HG02938 (cell line): ENCODE data around the gene VSTM4.

Experiments used
- ATAC-seq: cut with Tn5 transposase; IDR thresholded peaks from one replicate; pipeline ENCODE4 v1.9.1; 2021; ENCODE audit warnings: mild to moderate bottlenecking, moderate library complexity; ENCODE audit not compliant: unreplicated experiment

VSTM4 gene

DNA sequence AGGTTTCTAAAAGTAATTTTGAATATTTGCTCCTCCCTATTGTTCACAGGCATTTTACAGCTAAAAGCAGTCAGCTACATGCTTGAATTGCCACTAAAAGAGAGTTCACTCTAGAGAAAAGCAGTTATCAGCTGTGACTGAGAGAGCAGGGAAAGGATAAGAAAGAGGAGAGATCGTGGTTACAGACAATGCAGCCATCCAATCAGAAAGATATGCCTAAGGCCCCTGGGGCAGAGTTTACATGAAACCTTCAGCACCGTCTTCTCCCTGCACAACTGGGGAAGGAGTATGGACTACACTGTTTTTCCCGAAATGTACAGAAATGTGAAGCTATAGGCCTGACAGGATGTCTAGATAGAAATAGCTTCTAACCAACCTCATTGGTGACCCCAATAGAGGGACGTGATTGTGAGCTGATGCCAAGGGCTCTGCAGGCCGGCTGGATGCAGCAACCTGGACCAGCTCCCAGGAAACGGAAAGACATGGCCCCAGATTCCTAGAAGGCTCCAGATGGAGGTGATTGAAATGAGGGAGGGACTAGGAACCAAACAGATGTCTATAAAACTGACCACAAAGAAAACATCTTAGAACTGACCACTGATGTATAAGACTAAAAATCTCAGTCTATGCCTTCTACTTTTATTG lies 3.2 kb upstream of the VSTM4 start:
- ATAC-seq, result no peak

DNA sequence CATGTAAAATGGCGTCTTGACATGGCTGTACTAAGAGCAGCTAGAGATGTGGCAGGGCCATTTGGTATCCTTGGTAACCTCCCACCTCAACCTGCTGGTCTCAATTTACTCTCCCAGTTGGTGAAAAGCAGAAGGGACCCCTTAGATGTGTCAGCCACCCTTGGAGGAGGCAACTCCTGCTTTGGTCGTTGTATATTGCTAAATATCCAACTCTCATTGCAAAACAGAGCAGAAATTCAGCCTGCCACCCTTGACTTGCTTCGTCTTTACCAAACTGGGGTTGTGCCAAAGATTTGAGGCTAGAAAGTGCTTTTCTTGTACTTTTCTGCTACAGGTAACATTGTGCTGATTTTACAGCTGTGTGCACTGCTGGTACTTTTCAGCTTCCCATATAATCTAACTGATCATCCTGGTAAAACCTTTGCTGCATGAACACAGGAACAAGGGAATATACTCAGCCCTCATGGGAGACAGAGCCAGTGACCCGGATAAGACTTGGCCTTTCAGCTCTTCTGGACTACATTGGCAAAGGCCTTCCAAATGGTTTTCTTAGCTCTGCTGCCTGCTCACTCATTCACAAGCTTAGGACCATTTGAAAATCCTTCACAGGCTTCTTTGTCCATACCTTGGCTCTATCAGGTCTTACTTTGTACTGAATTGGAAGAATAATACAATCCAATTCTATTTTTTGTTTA lies 2.2 kb upstream of the VSTM4 start:
- no peak for ATAC-seq

DNA sequence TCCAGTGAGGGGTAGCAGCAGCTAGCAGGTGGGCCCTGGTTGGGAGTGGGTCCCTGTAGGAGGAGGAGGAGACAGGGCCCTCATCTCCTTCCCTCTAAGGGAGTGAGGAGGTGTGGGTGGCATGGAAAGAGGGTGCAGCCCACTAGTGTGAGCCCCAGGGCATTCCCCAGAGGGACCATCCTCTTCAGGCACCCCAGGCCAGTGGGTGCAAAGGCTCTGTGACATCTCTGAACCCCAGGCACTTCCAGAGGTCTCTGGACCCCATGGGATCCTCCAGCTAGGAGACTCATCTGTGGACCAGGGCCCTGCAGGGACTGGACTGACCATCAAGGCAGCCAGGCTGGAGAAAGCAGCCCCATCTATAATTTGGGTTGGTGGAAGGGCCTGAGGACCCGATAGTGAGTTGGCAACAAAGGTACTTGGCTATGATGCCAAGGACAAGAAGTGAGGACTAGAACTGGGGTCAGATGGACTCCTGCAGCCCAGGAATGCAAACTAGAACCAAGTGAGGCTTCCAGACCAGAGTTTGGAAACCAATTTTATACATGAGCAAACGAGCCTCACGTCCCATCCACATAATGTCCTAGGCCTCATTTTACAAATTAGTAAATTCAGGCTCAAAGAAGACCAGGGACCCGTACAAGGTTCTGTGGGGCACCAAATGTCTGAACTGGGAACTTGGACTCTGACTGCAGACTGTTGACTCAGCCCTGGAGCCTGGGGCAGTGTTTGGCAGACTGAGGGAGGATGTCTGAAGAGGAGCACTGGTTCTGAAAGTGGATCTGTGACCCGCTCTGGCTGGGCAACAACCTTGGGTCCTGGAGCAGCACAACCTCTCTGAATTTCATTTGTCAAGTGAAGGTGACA lies 1.4 kb upstream of the VSTM4 start:
- ATAC-seq, result no peak

DNA sequence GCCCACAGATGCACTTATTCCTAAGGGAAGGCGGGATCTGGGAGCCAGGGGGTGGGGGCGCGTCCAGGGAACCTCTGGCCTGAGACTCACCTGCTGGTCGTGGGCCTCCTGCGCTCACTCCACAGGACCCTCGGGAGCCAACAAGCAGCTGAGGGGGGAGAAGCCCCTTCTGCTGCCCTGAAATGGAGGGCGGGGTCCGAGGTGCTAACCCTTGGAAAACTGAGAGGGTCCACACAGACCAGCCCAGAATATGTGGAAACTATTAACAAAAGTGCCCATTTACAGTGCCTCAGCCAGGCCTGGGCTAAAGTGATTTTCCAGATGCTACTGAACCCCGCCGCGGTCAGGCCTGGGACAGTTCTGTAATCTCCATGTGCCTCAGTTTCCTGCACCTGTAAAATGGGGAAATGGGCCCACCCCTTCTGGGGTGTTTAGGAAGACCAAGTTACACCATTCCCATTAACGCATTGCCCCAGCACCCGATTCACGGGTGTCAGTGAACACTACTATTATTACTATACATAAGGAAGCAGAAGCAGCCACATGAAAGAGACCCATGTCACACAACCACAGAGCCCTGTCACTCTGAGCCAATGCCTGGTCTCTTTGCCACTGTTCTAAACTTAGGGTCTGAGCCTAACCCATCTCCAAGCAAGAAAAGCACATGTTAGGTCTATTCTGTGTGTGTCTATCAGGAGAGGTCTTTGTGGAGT lies 630 bp upstream of the VSTM4 start:
- no peak for ATAC-seq

DNA sequence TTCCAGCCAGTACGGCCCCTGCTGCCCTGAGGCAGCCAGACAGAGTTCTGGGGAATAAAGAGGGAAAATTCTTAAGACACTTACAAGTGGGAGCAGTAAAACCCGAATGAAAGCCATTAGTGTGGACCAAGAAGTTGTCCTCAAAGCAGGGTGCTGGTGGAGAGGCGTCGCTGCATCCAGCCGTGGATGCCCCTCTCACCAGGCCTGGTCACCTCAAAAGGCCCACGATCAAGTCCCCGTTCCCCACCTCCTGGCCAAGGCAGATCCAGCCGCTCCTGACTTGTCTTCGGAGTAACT lies 656 bp downstream of the VSTM4 start:
- no peak for ATAC-seq

DNA sequence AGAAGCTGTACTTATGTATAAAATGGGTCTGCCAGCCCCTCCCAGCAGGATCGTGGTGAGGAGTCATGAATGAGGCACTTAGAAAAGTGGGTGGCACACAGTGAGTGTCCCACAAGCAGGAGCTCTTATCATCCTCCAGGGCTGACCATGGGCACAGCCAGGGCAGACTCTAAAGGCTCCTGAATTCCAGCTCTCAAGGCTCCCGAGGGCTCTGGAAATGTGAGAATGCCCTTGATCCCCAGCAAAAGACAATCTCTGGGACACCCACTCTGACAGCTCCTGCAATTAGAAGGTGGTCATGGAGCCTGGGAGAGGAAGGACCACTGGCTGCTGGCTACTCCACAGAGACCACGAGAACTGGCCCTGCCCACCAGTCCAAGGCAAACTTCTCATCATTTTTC lies 1.6 kb downstream of the VSTM4 start:
- ATAC-seq, result no peak

DNA sequence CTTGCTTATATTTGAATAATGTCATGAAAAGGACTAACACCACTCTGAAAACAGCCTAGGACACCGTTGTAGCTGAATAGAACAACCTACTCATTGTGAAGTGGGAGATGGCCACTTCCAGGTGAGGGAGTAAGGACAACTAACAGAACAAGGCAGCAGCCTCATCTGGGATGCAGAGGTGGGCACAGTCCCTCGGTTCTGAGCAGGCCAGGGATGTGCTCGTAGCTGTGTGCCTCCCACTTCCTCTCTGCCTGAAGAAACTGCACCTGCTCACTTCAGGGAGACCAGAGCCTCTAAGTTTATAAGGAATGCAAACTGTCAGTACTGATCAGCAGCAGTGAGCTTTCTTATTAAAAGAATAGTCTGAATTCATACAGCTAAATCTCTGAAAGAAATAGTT lies 2.5 kb downstream of the VSTM4 start:
- ATAC-seq, result no peak

DNA sequence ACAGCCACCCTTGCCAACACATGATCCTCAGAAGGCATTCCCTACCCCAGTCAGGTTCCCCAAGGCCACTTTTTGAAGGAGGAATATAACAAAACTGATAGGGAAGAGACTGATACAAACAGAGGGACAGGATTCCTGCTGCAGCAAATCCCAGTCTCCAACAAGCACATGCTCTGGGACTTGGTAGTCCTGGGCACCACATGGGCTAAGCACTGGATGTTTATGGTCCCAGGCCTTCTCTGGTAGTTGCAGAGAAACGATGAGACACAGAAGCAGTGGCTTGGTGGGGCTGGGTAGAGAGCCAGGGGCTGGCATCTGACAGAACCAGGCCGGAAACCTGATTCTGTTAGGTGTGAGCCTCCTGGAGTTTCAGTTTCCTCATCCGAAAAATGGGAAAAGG lies 3.2 kb downstream of the VSTM4 start:
- ATAC-seq, result no peak

DNA sequence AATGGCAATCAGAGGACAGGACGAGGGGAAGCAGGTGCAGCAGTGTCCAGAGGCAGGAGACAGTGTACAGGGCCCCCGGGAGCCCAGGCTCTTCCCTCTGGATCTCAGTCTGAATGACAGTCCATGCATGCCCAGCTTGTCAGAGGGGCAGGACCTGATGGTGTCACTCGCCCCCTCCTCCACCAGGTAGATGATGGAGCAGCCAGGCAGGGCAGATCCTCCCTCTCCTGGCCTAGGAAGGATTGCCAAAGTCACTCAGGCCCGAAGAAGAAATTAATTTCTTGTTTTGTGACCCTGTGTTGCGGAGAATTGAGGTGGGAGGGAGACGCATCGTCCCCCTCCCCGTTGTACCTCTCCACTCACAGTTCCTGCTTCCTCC lies 4.0 kb downstream of the VSTM4 start:
- ATAC-seq, result no peak

DNA sequence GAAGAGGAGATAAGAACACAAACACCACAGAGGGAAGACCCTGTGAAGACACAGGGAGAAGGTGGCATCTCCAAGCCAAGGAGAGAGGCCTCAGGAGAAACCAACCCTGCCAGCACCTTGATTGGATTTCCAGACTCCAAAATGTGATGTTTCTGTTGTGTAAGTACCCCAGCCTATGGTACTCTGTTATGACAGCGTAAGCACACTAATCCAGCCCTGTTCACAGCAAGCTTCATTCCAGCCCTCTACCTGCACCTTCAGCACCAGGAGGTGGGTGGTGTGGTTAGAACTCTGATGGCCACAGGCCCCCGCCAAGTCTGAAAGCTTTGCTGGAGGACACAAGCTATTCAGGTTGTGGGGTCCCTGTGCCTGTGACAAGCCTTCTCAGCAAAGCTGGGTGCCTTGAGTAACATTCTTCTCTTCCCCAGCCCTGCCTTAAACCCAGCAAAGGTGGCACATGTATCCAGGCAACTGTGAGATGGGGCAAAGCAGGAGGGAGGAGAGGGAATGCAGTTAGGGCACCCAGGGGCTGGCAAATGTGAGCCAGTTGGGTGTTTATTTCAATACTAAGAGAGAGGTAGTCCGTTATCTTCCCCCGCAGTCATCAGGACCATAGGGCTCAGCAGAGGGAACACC lies 4.5 kb downstream of the VSTM4 start:
- ATAC-seq, result no peak

DNA sequence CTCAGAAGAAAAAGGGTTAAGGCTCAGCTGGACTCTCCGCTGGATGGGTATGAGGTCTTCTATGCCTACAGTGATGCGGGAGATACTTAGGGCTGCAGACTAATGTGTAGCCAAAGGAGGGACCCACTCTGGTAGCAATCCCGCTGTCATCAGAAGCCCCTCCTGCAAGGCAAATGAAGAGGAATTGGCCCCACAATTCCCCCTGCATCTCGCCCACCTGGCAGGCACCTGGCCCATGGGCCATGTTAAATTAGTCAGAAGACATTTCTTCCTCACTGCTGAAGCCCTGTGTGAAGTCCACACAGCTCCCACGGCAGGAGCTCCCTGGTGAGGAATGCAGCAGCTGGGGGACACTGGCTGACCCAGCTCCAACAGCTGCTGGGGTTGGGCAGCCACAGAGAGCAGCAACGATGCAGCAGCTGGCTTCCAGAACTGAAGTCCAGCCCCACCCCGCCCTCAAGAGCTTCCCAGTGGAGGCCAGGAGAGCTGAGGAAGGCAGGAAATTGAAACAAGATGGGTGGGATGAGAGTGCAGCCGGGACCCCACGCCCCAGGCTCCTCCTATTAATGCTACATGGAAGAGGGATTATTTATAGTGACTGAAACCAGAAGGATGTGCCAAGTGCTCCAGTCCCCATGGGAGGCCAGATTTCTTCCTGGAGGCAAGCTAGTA lies 5.5 kb downstream of the VSTM4 start:
- ATAC-seq, result no peak

DNA sequence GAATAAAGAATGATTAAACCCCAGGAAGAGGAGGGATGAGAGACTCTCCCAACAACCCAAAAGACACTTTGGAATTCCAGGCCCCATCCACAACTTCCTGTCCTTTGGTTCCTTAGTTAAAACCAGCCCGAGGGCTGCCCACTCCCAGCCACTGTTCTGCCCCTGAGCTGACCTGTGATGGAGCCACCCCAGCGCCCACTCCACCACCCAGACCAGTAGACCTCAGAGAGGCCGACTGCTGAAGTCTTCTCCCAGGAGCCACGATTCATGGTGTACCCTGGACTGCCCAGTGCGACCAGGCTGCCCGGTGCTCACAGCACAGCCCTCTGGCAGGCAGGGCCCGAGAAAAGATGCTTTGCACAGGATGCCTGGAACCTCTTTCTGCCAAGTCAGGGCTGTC lies 6.7 kb downstream of the VSTM4 start:
- ATAC-seq, result no peak

DNA sequence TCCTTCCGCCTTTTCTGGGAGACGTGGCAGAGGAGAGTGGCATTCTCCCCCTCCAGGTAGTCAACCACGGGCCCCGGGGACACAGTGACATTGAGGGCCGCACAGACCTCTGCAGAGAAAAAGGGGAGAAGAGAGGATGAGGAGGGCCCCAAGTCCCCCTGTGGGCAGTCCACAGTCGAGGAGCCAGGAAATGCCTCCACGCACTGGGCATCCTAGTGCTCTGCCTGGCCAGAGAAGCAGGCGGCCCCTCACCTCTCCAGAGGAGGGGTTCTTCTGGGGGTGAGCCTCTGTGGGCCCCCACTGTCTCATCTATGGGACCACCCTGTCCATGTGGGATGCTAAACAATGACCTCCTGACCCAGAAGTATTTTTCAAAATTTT lies 7.4 kb downstream of the VSTM4 start:
- ATAC-seq, result no peak

DNA sequence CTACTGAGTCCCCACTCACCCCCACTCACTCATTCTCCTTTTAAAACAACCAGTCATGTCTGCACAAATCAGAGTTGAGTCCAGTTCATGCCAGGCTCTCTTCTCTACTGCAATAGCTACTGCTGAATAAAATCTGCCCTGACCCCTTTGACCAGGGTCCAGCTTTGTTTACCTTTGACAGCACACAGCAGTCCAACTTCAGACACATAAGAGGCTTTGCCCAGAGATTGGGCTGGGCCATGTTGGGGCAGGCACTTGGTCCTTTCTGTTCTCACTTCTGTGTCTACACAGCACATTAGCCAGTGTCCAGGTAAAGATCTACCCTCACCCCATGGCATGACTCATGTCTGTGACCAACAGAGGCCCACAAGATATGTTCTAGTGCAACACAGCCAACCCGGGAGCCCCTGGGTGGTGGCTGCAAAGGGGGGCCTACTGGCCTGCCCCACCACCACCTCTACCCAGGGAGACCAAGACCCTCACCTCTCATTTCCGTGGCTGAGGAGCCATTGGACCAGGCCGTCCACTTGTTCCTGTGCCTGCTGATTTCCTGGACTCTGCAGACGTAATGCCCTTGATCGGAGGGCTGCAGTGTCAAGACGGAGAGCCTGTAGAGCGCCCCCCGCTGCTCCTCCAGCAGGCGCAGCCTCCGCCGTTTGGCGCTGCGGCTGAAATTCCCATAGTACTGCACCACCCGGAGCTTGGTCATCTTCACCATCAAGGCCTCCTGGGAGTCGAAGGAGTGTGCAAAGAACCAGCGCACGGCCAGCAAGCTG lies 8.0 kb downstream of the VSTM4 start:
- no peak for ATAC-seq

DNA sequence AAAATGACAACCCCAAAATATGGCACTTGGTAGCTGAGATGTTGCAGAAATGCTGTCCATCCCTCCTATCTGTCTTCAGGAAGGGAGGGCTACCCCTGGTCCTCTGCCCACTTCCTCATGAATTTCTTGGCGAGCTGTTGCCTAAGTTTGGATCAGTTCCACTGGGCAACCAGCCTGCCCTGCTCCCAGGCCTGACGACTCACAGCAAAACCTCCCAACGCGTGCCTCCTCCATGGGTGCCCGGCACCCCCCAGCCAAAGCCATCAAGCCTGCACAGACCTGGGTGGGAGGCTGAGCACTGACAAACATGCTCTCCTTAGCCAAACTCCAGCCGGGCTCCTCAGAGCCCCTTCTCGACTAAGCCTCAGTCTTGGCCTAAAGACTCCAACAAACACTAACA lies 8.9 kb downstream of the VSTM4 start:
- ATAC-seq, result no peak

DNA sequence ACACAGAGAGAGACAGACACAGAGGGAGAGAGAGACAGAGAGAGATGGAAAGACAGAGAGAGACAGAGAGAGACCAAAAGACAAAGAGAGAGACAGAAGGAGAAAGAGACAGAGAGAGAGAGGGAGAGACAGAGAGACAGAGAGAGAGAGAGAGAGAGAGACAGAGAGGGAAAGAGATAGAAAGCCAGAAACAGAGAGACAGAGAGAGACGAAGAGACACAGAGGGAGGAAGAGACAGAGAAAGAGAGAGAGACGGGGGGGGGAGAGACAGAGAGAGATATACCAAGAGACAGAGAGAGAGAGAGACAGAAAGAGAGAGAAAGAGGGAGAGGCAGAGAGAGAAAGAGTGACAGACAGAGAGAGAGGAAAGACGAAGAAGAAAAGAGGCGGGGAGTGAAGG lies 10.2 kb downstream of the VSTM4 start:
- no peak for ATAC-seq

DNA sequence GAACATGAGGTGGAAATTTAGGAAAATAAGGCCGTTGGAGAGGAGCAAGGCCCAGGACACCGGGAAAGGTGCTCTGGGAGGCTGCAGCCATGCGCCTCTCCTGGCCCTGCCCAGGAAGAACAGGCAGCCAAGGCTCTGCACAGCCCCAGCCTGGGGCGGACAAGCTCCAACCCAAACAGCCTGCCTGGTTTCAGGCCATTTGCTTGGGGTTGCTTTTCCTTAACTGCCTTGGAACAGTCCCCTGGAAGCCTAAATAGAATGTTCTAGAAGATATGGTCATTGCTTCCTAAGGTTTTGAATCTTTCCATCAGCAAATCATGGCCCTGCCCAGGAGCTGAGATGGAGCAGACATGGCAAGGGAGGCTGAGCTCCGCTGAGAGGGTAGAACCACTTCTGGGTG lies 11.0 kb downstream of the VSTM4 start:
- no peak for ATAC-seq

DNA sequence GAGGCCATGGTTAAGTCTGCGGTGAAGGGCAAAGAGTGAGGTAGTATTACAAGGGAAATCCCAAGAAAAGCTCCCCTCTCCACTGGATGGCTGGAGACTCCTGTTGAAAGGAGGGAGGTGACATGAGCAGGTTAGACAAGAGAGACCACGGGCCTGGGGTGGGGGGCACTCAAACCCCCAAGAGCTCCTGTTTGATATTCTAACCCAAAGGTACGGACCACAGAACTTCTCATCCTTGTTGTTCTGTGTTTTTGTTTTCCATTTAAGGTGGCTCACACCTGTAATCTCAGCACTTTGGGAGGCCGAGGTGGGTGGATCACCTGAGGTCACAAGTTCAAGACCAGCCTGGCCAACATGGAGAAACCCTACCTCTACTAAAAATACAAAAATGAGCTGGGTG lies 11.6 kb downstream of the VSTM4 start:
- no peak for ATAC-seq

DNA sequence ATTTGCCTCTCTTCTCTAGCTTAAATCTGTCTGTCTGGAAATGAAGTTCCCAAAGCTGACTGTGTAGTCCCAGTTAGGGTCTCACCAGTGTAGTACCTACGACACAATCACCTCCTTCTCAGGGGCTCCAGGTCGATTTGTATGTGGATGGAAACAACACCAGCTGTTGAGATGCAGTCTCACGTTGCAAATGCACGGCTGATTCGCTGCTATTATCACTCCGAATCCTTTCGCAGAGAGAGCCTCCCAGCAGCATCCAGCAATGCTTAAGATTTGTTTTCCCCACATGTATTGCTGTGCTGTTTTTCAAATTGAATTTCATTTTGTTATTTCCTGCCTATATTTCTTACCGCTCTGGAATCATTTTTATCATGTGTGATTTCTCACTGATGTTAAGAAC lies 16.3 kb downstream of the VSTM4 start:
- no peak for ATAC-seq

DNA sequence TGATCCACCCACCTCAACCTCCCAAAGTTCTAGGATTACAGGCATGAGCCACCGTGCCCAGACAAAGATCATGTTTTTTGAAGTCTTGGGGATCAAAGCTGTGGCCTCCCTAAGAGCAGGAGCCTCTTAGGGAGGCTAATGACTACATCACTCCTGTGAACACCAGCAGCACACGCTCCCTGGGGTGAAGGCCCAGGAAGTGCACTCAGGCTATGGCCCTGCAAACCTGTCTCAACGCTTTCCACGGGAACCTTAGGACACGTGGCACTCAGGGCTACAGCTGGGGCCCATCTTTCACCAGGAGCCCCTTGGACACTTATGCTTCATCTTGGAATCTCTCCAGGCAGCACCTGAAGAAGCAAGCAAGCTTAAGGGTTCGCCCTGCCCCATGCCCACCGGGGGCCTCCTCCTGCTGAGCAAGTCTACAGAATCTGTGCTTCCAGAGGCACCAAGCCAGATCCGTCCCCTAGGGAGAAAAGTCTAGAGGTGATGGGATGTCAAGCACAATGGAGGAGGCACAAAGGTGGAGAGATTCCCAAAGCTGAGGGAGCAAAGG lies 18.4 kb downstream of the VSTM4 start:
- no peak for ATAC-seq
